ENCODE results near the gene NMU. TPM values are rescaled to one million over a fixed set of nuclear protein-coding genes. Genes with fewer than 3 reads are reported as not detected.

The NMU gene
- polyA plus RNA-seq, 2 of the 4 experiments (the other 2 are of a cell fraction): 0.13 to 0.45 TPM

- POLR2A ChIA-PET: no interaction called here
- ATAC-seq: no peak
- FAIRE-seq: no peak
- no peaks in the 10 kb centered on the region for H3K9me3 ChIP-seq
- no peak for DNase-seq (ENCODE audit: low read depth in 1 of 2, low spot score in 1 of 2)
- H3K4me1 ChIP-seq: no peaks in the 10 kb centered on the region
- WGBS (ENCODE audit: missing lambda C conversion rate): 7% methylated on average over 1 of the region's 1 CpG
- CTCF ChIA-PET: no interaction called here
- no peak overlapping the region for H3K27ac ChIP-seq
- TF ChIP-seq, protein P1, sequence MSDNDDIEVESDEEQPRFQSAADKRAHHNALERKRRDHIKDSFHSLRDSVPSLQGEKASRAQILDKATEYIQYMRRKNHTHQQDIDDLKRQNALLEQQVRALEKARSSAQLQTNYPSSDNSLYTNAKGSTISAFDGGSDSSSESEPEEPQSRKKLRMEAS (IDR thresholded peaks at IDR 0.05): no peak
- TF ChIP-seq USF2 (IDR thresholded peaks at IDR 0.05): no peak
- no peak for TF ChIP-seq JUNB (IDR thresholded peaks at IDR 0.05)
- H3K4me3 ChIP-seq: no peak overlapping the region
- H3K4me2 ChIP-seq: no peak overlapping the region
These were observed 17.5 kb downstream of the NMU start for GRCh38 chr4:55618546-55619143.

- POLR2A ChIA-PET: no interaction called here
- no peak for FAIRE-seq
- H3K9me3 ChIP-seq: no peaks in the 10 kb centered on the region
- no peak for DNase-seq (ENCODE audit: low read depth in 1 of 2, low spot score in 1 of 2)
- no peak overlapping the region for H3K4me2 ChIP-seq
- WGBS (ENCODE audit: missing lambda C conversion rate): 43% methylated on average over 1 of the region's 1 CpG
- CTCF ChIA-PET: interaction anchor here (0.6 kb wide), 1 partner anchor 25 kb away, joined by 3 read pairs; no protein-coding TSS in a partner anchor
- H3K27ac ChIP-seq: no peak overlapping the region
- no peaks in the 10 kb centered on the region for H3K4me1 ChIP-seq
- no peak for TF ChIP-seq HOXB13 (CRISPR knock-in tag; IDR thresholded peaks at IDR 0.05; ENCODE audit: low read depth)
- no peak for TF ChIP-seq POLR2AphosphoS2 (conservative IDR thresholded peaks at IDR 0.05; ENCODE audit: low read length)
- no peak for TF ChIP-seq SREBF2 (IDR thresholded peaks at IDR 0.05)
- TF ChIP-seq, protein P2, sequence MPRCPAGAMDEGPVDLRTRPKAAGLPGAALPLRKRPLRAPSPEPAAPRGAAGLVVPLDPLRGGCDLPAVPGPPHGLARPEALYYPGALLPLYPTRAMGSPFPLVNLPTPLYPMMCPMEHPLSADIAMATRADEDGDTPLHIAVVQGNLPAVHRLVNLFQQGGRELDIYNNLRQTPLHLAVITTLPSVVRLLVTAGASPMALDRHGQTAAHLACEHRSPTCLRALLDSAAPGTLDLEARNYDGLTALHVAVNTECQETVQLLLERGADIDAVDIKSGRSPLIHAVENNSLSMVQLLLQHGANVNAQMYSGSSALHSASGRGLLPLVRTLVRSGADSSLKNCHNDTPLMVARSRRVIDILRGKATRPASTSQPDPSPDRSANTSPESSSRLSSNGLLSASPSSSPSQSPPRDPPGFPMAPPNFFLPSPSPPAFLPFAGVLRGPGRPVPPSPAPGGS (IDR thresholded peaks at IDR 0.05): no peak
- no peak for TF ChIP-seq KDM1A (IDR thresholded peaks at IDR 0.05; ENCODE audit: low read depth)
- TF ChIP-seq NR3C1 (IDR thresholded peaks at IDR 0.05): no peak
- no peak for TF ChIP-seq ZC3H11A (IDR thresholded peaks at IDR 0.05)
- TF ChIP-seq CTCF (IDR thresholded peaks at IDR 0.05): no peak
- no peak for TF ChIP-seq RCOR1 (IDR thresholded peaks at IDR 0.05; ENCODE audit: low read depth, low read length)
- no peak for TF ChIP-seq RARB (CRISPR knock-in tag; IDR thresholded peaks at IDR 0.05)
- no peak for TF ChIP-seq TP53 (CRISPR knock-in tag; IDR thresholded peaks at IDR 0.05)
- TF ChIP-seq CBX8 (IDR thresholded peaks at IDR 0.05): no peak
- no peak for TF ChIP-seq ZSCAN20 (CRISPR knock-in tag; IDR thresholded peaks at IDR 0.05)
- TF ChIP-seq EP300 (IDR thresholded peaks at IDR 0.05): no peak
- no peak for TF ChIP-seq HES2 (IDR thresholded peaks at IDR 0.05)
- no peak for TF ChIP-seq HOXA7 (CRISPR knock-in tag; IDR thresholded peaks at IDR 0.05)
- TF ChIP-seq ZFP36 (IDR thresholded peaks at IDR 0.05; ENCODE audit: borderline replicate concordance, partially characterized antibody): no peak
- TF ChIP-seq, protein P3, sequence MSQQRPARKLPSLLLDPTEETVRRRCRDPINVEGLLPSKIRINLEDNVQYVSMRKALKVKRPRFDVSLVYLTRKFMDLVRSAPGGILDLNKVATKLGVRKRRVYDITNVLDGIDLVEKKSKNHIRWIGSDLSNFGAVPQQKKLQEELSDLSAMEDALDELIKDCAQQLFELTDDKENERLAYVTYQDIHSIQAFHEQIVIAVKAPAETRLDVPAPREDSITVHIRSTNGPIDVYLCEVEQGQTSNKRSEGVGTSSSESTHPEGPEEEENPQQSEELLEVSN (IDR thresholded peaks at IDR 0.05; ENCODE audit: borderline replicate concordance, low read depth): no peak
- TF ChIP-seq POLR2A (IDR thresholded peaks at IDR 0.05; ENCODE audit: low read length): no peak
- no peak for TF ChIP-seq ESRRA (IDR thresholded peaks at IDR 0.05; ENCODE audit: borderline replicate concordance, low read length)
- no peak overlapping the region for H3K4me3 ChIP-seq
- no peak for ATAC-seq
These were observed 18.4 kb downstream of the NMU start for GRCh38 chr4:55617587-55618197.

Measured in A549 (cell line).